Right atrium auricular region (tissue), 2 donors: Measurements from ENCODE around the gene C9orf43. TPM values are rescaled to one million over a fixed set of nuclear protein-coding genes. Genes with fewer than 3 reads are reported as not detected.

Experiments
- DNase-seq: peaks from one replicate; pipeline ENCODE4 v3.0.0-alpha.2; 2019; ENCODE audit warnings: low spot score
- H3K27ac ChIP-seq, 2 donors: fragments of 200-600 bp; sonication (generic); 1 replicate in 1 of 2; 2 replicates in 1 of 2; pipeline ENCODE4 v1.5.1; 2016 to 2019
- H3K27me3 ChIP-seq, 2 donors: fragments of 200-600 bp; sonication (generic); one replicate each; pipeline versions ENCODE4 v1.5.1 to v1.6.0; 2017 to 2019
- H3K36me3 ChIP-seq: fragments of 200-600 bp; sonication (generic); one replicate; pipeline ENCODE4 v1.5.1; 2016
- H3K4me1 ChIP-seq, 2 donors: fragments of 200-600 bp; sonication (generic); one replicate each; pipeline versions ENCODE4 v1.5.1 to v1.6.0; 2017 to 2019
- H3K4me3 ChIP-seq, 2 donors: fragments of 200-600 bp; sonication (generic); 1 replicate in 1 of 2; 2 replicates in 1 of 2; pipeline ENCODE4 v1.5.1; 2017 to 2019; ENCODE audit warnings: mild to moderate bottlenecking in 1 of 2, moderate library complexity in 1 of 2
- H3K9me3 ChIP-seq, 2 donors: fragments of 200-600 bp; sonication (generic); one replicate each; pipeline ENCODE4 v1.5.1; 2019
- CTCF ChIP-seq, 2 donors: fragments of 200-600 bp; sonication (generic); IDR thresholded peaks; one replicate each; pipeline ENCODE4 v1.5.1; 2019; ENCODE audit warnings: antibody characterized with exemption in 2 of 2
- total RNA-seq, 2 donors: library from RNA; depleted of rRNA; stranded (reverse); fragments of >200 nt; gene quantifications; one replicate each; pipeline ENCODE4 v1.1.0, GENCODE V29; 2016

The C9orf43 gene
- total RNA-seq, 2 donors from 2014 or later = not detected

GRCh38 chr9:113463418-113464285 lies 53.1 kb downstream of the C9orf43 start, which contains the start of gene RGS3:
RGS3 (plus strand) TSS chr9:113463727; CDS start chr9:113463803, 76 bp downstream.
- no peaks in the 10 kb centered on the region for H3K27me3 ChIP-seq
- TF ChIP-seq CTCF (IDR thresholded peaks at IDR 0.05) = peak in 1 of 2 donors; percentile 36
- H3K9me3 ChIP-seq = no peaks in the 10 kb centered on the region
- H3K4me1 ChIP-seq = peaks cover 0 to 11% of the 10 kb centered on the region in 2 donors
- DNase-seq = peak; percentile 59
- peak within 1 kb of the TSS; percentile 74 to 89 for H3K27ac ChIP-seq
- no peaks in the 10 kb centered on the region for H3K36me3 ChIP-seq
- H3K4me3 ChIP-seq = peak within 1 kb of the TSS; percentile 43 to 51

- H3K27ac ChIP-seq = peak overlapping the region; percentile 74 to 89
- no peak for DNase-seq
- no peaks in the 10 kb centered on the region for H3K36me3 ChIP-seq
- no peaks in the 10 kb centered on the region for H3K9me3 ChIP-seq
- no peak for TF ChIP-seq CTCF (IDR thresholded peaks at IDR 0.05)
- peaks cover 0 to 16% of the 10 kb centered on the region in 2 donors for H3K4me1 ChIP-seq
- H3K4me3 ChIP-seq = peak overlapping the region; percentile 43 to 51
- H3K27me3 ChIP-seq = no peaks in the 10 kb centered on the region
Observed at GRCh38 chr9:113464286-113464660, 53.7 kb downstream of the C9orf43 start.

DNA sequence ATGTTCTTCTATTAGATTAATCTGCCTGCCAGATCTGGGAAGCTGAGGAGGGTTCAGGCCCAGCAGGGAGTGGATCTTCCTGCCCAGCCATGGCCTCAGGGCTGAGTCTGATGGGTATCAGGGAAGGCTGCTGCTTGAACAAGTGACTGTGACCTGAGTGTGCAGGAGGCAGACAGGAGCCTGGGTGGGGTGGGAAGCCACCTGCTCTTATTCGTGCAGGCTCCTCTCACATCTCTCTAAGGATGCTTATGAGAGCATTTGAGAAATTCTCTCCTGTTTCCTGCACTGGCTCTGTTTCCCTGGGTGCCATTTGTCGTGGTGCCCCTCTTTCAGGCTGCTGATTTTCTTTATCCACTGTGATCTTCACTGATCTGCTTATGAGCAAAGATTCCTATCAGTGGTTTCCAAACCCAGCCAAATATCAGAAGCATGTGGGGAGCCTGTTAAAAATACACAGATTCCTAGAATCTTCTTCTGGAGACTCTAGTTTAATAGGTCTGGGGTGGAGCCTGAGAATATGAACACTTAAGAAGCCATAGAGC lies 55.1 kb downstream of the C9orf43 start:
- TF ChIP-seq CTCF (IDR thresholded peaks at IDR 0.05) = no peak
- H3K27ac ChIP-seq = peak overlapping the region; percentile 74 to 89
- no peaks in the 10 kb centered on the region for H3K36me3 ChIP-seq
- H3K27me3 ChIP-seq = no peaks in the 10 kb centered on the region
- H3K9me3 ChIP-seq = no peaks in the 10 kb centered on the region
- H3K4me3 ChIP-seq = peak overlapping the region; percentile 43 to 51
- DNase-seq = peak; percentile 44
- peaks cover 0 to 17% of the 10 kb centered on the region in 2 donors for H3K4me1 ChIP-seq

DNA sequence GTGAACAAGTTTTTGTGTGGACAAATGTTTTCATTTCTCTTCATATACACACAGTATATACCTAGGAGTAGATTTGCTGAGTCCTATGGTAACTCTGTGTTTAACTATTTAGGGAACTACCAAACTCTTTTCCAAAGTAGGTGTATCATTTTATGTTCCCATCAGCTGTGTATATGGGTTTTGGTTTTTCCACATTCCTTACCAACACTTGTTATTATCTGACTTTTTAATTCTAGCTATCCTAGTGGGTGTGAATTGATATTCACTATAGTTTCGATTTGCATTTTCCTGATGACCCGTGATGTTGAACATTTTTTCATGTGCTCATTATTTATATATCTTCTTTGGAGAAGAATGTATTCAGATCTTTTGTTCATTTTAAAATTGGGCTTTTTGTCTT lies 56.6 kb downstream of the C9orf43 start:
- Histone ChIP-seq H3K36me3 (no peaks in the 10 kb centered on the region), H3K27me3 (no peaks in the 10 kb centered on the region), H3K9me3 (no peaks in the 10 kb centered on the region), H3K27ac (peak overlapping the region; percentile 74 to 89), H3K4me1 (peaks cover 0 to 17% of the 10 kb centered on the region in 2 donors), H3K4me3 (no peak overlapping the region)
- no peak for DNase-seq
- TF ChIP-seq CTCF (IDR thresholded peaks at IDR 0.05) = no peak

- H3K4me3 ChIP-seq = no peak overlapping the region
- TF ChIP-seq CTCF (IDR thresholded peaks at IDR 0.05) = no peak
- H3K27me3 ChIP-seq = no peaks in the 10 kb centered on the region
- H3K27ac ChIP-seq = peak overlapping the region; percentile 64 to 89
- H3K36me3 ChIP-seq = no peaks in the 10 kb centered on the region
- peak; percentile 59 for DNase-seq
- H3K4me1 ChIP-seq = peaks cover 0 to 7% of the 10 kb centered on the region in 2 donors
- H3K9me3 ChIP-seq = no peaks in the 10 kb centered on the region
Observed at GRCh38 chr9:113468716-113469448, 58.3 kb downstream of the C9orf43 start.
